Effector memory CD4-positive, alpha-beta T cell (primary cell): ENCODE results near the gene ATP6V1G3.

ENCODE experiments used
- DNase-seq, 3 donors: peaks; one replicate each; pipeline ENCODE4 v3.0.0-alpha.2; 2020
- H3K27ac ChIP-seq: 2 replicates; pipeline ENCODE4 v1.7.0; 2013; ENCODE audit warnings: mild to moderate bottlenecking, low read length, moderate library complexity; ENCODE audit not compliant: insufficient read depth, poor library complexity, severe bottlenecking
- H3K27me3 ChIP-seq: replicated peaks from 2 replicates; pipeline ENCODE4 v1.7.0; 2013; ENCODE audit warnings: mild to moderate bottlenecking, low read length; ENCODE audit not compliant: insufficient read depth, control insufficient read depth, poor library complexity, severe bottlenecking
- H3K36me3 ChIP-seq: 2 replicates; pipeline ENCODE4 v1.7.0; 2013; ENCODE audit warnings: mild to moderate bottlenecking, low read length, moderate library complexity; ENCODE audit not compliant: control insufficient read depth, insufficient read depth
- H3K4me1 ChIP-seq: 2 replicates; pipeline ENCODE4 v1.7.0; 2013; ENCODE audit warnings: low read length, mild to moderate bottlenecking; ENCODE audit not compliant: control insufficient read depth, insufficient read depth, poor library complexity, severe bottlenecking
- H3K4me3 ChIP-seq: 2 replicates; pipeline ENCODE4 v1.7.0; 2013; ENCODE audit warnings: low read length, low read depth, mild to moderate bottlenecking; ENCODE audit not compliant: insufficient read depth, poor library complexity, severe bottlenecking
- H3K9me3 ChIP-seq: 2 replicates; pipeline ENCODE4 v1.7.0; 2013; ENCODE audit warnings: mild to moderate bottlenecking, low read length, moderate library complexity; ENCODE audit not compliant: control insufficient read depth

Gene ATP6V1G3

GRCh38 chr1:198563583-198563982 lies 23.1 kb upstream of the ATP6V1G3 start:
- DNase-seq, result no peak
- Histone ChIP-seq H3K4me1 (peaks cover 14% of the 10 kb centered on the region), H3K27ac (no peak overlapping the region), H3K9me3 (no peaks in the 10 kb centered on the region), H3K27me3 (no peaks in the 10 kb centered on the region), H3K36me3 (no peaks in the 10 kb centered on the region), H3K4me3 (no peak overlapping the region)

- no peak for DNase-seq
- Histone ChIP-seq H3K36me3 (no peaks in the 10 kb centered on the region), H3K4me1 (peaks cover 33% of the 10 kb centered on the region), H3K9me3 (no peaks in the 10 kb centered on the region), H3K27ac (no peak overlapping the region), H3K4me3 (no peak overlapping the region), H3K27me3 (no peaks in the 10 kb centered on the region)
Observed at GRCh38 chr1:198560161-198560560, 19.7 kb upstream of the ATP6V1G3 start.

- DNase-seq, result no peak
- Histone ChIP-seq H3K4me1 (peaks cover 32% of the 10 kb centered on the region), H3K4me3 (no peak overlapping the region), H3K27ac (no peak overlapping the region), H3K9me3 (no peaks in the 10 kb centered on the region), H3K27me3 (no peaks in the 10 kb centered on the region), H3K36me3 (no peaks in the 10 kb centered on the region)
Observed at GRCh38 chr1:198559362-198559761, 18.9 kb upstream of the ATP6V1G3 start.

GRCh38 chr1:198558402-198558801 lies 17.9 kb upstream of the ATP6V1G3 start:
- no peaks in the 10 kb centered on the region for H3K27me3 ChIP-seq
- H3K4me1 ChIP-seq, result peaks cover 33% of the 10 kb centered on the region
- no peak overlapping the region for H3K27ac ChIP-seq
- no peaks in the 10 kb centered on the region for H3K36me3 ChIP-seq
- H3K9me3 ChIP-seq, result no peaks in the 10 kb centered on the region
- DNase-seq, result no peak
- no peak overlapping the region for H3K4me3 ChIP-seq

- no peaks in the 10 kb centered on the region for H3K27me3 ChIP-seq
- peaks cover 33% of the 10 kb centered on the region for H3K4me1 ChIP-seq
- peak overlapping the region; percentile 32 for H3K27ac ChIP-seq
- H3K9me3 ChIP-seq, result no peaks in the 10 kb centered on the region
- peak; percentile 6 to 37 (median 29) for DNase-seq
- H3K4me3 ChIP-seq, result peak overlapping the region; percentile 30
- no peaks in the 10 kb centered on the region for H3K36me3 ChIP-seq
Observed at GRCh38 chr1:198556971-198557370, 16.5 kb upstream of the ATP6V1G3 start.

GRCh38 chr1:198552668-198553416 lies 12.4 kb upstream of the ATP6V1G3 start:
- no peaks in the 10 kb centered on the region for H3K27me3 ChIP-seq
- DNase-seq, result no peak
- no peaks in the 10 kb centered on the region for H3K36me3 ChIP-seq
- H3K4me3 ChIP-seq, result no peak overlapping the region
- no peak overlapping the region for H3K27ac ChIP-seq
- H3K9me3 ChIP-seq, result no peaks in the 10 kb centered on the region
- peaks cover 28% of the 10 kb centered on the region for H3K4me1 ChIP-seq

GRCh38 chr1:198550941-198551524 lies 10.6 kb upstream of the ATP6V1G3 start:
- Histone ChIP-seq H3K4me1 (peaks cover 16% of the 10 kb centered on the region), H3K27ac (no peak overlapping the region), H3K27me3 (no peaks in the 10 kb centered on the region), H3K4me3 (no peak overlapping the region), H3K9me3 (no peaks in the 10 kb centered on the region), H3K36me3 (no peaks in the 10 kb centered on the region)
- no peak for DNase-seq

GRCh38 chr1:198549866-198550265 lies 9.4 kb upstream of the ATP6V1G3 start:
- no peak for DNase-seq
- no peak overlapping the region for H3K4me3 ChIP-seq
- H3K27me3 ChIP-seq, result no peaks in the 10 kb centered on the region
- H3K36me3 ChIP-seq, result no peaks in the 10 kb centered on the region
- peaks cover 9% of the 10 kb centered on the region for H3K4me1 ChIP-seq
- peak overlapping the region; percentile 13 for H3K27ac ChIP-seq
- no peaks in the 10 kb centered on the region for H3K9me3 ChIP-seq

- Histone ChIP-seq H3K27me3 (no peaks in the 10 kb centered on the region), H3K4me1 (no peaks in the 10 kb centered on the region), H3K27ac (no peak overlapping the region)
Observed at GRCh38 chr1:198548890-198549289, 8.4 kb upstream of the ATP6V1G3 start.

GRCh38 chr1:198545156-198545555 lies 4.7 kb upstream of the ATP6V1G3 start:
- DNase-seq, result no peak
- no peaks in the 10 kb centered on the region for H3K4me1 ChIP-seq
- no peaks in the 10 kb centered on the region for H3K27me3 ChIP-seq
- no peaks in the 10 kb centered on the region for H3K36me3 ChIP-seq
- H3K4me3 ChIP-seq, result no peak overlapping the region
- H3K9me3 ChIP-seq, result no peaks in the 10 kb centered on the region
- no peak overlapping the region for H3K27ac ChIP-seq

More at GRCh38 chr1:198548890-198549289, 8.4 kb upstream of the ATP6V1G3 start:
- Histone ChIP-seq H3K4me3 (no peak overlapping the region), H3K36me3 (no peaks in the 10 kb centered on the region), H3K9me3 (no peaks in the 10 kb centered on the region)
- DNase-seq, result no peak
